ENCODE data around the gene OR2W1.

DNA sequence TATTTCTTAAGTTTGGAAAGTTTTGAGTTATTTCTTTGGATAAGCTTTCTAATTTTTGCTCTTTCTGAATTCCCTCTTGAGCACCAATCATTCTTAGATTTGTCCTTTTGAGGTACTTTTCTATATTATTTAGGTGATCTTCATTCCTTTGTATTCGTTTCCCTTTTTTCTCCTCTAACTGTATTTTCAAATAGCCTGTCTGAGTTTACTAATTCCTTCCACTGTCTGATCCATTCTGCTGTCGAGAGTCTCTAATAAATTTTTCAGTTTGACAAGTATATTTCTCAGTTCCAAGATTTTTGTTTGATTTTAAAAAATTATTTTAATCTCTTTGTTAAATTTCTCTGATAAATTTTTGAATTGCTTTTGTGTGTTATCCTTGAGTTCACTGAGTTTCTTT is 23.5 kb downstream of the OR2W1 start:
- TF ChIP-seq, protein P1, sequence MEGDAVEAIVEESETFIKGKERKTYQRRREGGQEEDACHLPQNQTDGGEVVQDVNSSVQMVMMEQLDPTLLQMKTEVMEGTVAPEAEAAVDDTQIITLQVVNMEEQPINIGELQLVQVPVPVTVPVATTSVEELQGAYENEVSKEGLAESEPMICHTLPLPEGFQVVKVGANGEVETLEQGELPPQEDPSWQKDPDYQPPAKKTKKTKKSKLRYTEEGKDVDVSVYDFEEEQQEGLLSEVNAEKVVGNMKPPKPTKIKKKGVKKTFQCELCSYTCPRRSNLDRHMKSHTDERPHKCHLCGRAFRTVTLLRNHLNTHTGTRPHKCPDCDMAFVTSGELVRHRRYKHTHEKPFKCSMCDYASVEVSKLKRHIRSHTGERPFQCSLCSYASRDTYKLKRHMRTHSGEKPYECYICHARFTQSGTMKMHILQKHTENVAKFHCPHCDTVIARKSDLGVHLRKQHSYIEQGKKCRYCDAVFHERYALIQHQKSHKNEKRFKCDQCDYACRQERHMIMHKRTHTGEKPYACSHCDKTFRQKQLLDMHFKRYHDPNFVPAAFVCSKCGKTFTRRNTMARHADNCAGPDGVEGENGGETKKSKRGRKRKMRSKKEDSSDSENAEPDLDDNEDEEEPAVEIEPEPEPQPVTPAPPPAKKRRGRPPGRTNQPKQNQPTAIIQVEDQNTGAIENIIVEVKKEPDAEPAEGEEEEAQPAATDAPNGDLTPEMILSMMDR (IDR thresholded peaks at IDR 0.05) = no peak
- TF ChIP-seq TCF7L2 (IDR thresholded peaks at IDR 0.05; ENCODE audit: low read depth, low read length) (no peak), SIN3A (IDR thresholded peaks at IDR 0.05; ENCODE audit: borderline replicate concordance, insufficient read depth, low read depth, low read length) (no peak)
